Lower leg skin (tissue), 3 donors: ENCODE measurements around the gene MRRF.

Experiments used
- CTCF ChIP-seq, 3 donors: fragments of 450-650 bp; IDR thresholded peaks; one replicate each; pipeline ENCODE4 v1.5.1; 2016; ENCODE audit warnings: antibody characterized with exemption in 3 of 3, mild to moderate bottlenecking in 3 of 3, moderate library complexity in 2 of 3
- POLR2A ChIP-seq, 2 donors: fragments of 450-650 bp; IDR thresholded peaks; one replicate each; pipeline ENCODE4 v1.6.1; 2016 to 2017; ENCODE audit warnings: antibody characterized with exemption in 2 of 2, mild to moderate bottlenecking in 1 of 2, moderate library complexity in 1 of 2

DNA sequence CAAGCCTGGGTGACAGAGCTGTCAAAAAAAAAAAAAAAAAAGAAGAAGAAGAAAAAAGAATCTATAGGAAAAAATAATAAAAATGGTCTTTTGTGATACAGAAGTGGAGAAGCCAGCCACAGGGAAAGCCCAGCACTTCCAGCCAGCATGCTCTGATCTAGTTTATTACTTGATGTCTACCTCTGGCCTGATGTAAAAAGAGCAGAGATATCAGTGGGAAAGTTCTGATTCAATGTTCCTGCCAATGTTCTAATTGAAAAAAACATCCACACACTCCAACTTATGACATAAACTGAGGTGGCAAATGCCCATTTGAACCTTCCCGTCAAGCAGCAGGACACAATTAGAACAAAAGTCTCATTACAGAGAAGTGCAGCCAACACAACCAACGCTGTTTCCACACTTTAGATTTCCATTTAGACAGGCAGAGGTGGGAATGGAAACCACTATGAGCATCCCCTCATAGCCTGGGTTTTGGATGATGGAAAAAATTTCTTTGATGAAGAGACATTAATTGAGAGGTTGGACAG is 5.7 kb upstream of the MRRF start:
- no peak for TF ChIP-seq POLR2A (IDR thresholded peaks at IDR 0.05)
- TF ChIP-seq CTCF (IDR thresholded peaks at IDR 0.05) = no peak
